ENCODE data around the gene FIGN. TPM values are rescaled to one million over a fixed set of nuclear protein-coding genes. Genes with fewer than 3 reads are reported as not detected.

FIGN gene
- total RNA-seq, 1 donor from 2014 or later: 41.1 TPM

DNA sequence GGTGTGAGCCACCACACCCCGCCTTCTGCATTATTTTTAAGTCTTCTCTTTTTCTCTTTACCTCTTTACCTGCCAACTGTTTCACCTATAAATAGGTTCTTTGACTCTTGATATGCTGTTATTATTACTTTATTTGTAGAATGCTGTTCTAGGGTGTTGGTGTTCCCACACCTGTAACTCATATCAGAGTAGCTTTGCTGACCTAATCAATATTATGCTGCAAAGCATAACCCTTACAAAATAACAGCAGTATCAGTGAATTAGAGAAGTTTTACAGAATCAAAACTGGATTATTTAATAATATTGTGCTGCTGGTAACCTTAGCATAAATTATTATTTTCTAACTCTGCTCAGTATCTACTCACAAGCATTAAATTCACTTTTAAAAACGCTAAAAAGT, 161.5 kb downstream of the FIGN start:
- H3K4me2 ChIP-seq: no peak overlapping the region
- TF ChIP-seq, protein P1, sequence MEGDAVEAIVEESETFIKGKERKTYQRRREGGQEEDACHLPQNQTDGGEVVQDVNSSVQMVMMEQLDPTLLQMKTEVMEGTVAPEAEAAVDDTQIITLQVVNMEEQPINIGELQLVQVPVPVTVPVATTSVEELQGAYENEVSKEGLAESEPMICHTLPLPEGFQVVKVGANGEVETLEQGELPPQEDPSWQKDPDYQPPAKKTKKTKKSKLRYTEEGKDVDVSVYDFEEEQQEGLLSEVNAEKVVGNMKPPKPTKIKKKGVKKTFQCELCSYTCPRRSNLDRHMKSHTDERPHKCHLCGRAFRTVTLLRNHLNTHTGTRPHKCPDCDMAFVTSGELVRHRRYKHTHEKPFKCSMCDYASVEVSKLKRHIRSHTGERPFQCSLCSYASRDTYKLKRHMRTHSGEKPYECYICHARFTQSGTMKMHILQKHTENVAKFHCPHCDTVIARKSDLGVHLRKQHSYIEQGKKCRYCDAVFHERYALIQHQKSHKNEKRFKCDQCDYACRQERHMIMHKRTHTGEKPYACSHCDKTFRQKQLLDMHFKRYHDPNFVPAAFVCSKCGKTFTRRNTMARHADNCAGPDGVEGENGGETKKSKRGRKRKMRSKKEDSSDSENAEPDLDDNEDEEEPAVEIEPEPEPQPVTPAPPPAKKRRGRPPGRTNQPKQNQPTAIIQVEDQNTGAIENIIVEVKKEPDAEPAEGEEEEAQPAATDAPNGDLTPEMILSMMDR (IDR thresholded peaks at IDR 0.05): no peak
- TF ChIP-seq EZH2 (IDR thresholded peaks at IDR 0.05): no peak
- TF ChIP-seq EZH2phosphoT487 (IDR thresholded peaks at IDR 0.05): no peak
- Mint-ChIP-seq H3K4me3 (no peak overlapping the region), H3K4me1 (no peaks in the 10 kb centered on the region), H3K27me3 (ENCODE audit: insufficient read depth, low read depth) (no peaks in the 10 kb centered on the region), H3K36me3 (no peaks in the 10 kb centered on the region), H3K9me3 (no peaks in the 10 kb centered on the region), H3K27ac (no peak overlapping the region)
- H4K20me1 ChIP-seq (ENCODE audit: low read depth): no peaks in the 10 kb centered on the region
- H3K4me3 ChIP-seq: no peak overlapping the region
- H3K36me3 ChIP-seq: no peaks in the 10 kb centered on the region
- no peak overlapping the region for H3K9ac ChIP-seq
- no peak overlapping the region for H3K27ac ChIP-seq
- no peaks in the 10 kb centered on the region for H3K4me1 ChIP-seq
- H2AFZ ChIP-seq (replicated peaks): no peak overlapping the region
- H3K27me3 ChIP-seq: no peaks in the 10 kb centered on the region
- H3K79me2 ChIP-seq (ENCODE audit: low read depth): no peaks in the 10 kb centered on the region
- H3K9me3 ChIP-seq (ENCODE audit: low read depth): no peaks in the 10 kb centered on the region
- H3F3A ChIP-seq (ENCODE audit: low read depth): no peaks in the 10 kb centered on the region
- DNase-seq (ENCODE audit: low spot score): no peak

DNA sequence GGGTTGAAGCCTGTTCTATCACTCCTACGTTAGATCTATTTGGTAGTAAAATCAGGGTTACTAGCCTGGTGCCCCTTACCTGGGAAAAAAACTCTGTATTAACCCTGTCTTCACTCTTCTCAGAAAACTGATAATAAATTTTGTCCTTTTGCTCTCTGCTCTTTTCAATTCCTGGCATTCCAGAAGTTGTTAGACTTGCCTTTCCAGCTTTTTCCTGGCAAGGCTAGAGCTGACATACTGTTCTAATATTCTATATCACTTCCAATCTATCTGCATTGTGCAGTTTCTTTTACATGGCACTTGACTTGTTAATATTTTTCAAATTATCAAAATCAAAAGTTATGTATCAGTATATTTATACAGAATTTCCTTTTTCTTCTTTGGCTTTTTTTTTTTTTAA, 162.2 kb downstream of the FIGN start:
- H3F3A ChIP-seq (ENCODE audit: low read depth): no peaks in the 10 kb centered on the region
- DNase-seq (ENCODE audit: low spot score): no peak
- no peaks in the 10 kb centered on the region for H3K79me2 ChIP-seq (ENCODE audit: low read depth)
- H3K9me3 ChIP-seq (ENCODE audit: low read depth): no peaks in the 10 kb centered on the region
- TF ChIP-seq, protein P1 (IDR thresholded peaks at IDR 0.05): no peak
- TF ChIP-seq EZH2phosphoT487 (IDR thresholded peaks at IDR 0.05) (no peak), EZH2 (IDR thresholded peaks at IDR 0.05) (no peak)
- Mint-ChIP-seq H3K27me3 (ENCODE audit: insufficient read depth, low read depth) (no peaks in the 10 kb centered on the region), H3K4me3 (no peak overlapping the region), H3K27ac (peak overlapping the region; percentile 2), H3K9me3 (no peaks in the 10 kb centered on the region), H3K4me1 (no peaks in the 10 kb centered on the region), H3K36me3 (no peaks in the 10 kb centered on the region)
- H3K27ac ChIP-seq: no peak overlapping the region
- no peaks in the 10 kb centered on the region for H3K27me3 ChIP-seq
- H4K20me1 ChIP-seq (ENCODE audit: low read depth): no peaks in the 10 kb centered on the region
- no peak overlapping the region for H3K4me3 ChIP-seq
- H3K4me1 ChIP-seq: no peaks in the 10 kb centered on the region
- no peak overlapping the region for H3K9ac ChIP-seq
- H2AFZ ChIP-seq (replicated peaks): no peak overlapping the region
- no peaks in the 10 kb centered on the region for H3K36me3 ChIP-seq
- no peak overlapping the region for H3K4me2 ChIP-seq

DNA sequence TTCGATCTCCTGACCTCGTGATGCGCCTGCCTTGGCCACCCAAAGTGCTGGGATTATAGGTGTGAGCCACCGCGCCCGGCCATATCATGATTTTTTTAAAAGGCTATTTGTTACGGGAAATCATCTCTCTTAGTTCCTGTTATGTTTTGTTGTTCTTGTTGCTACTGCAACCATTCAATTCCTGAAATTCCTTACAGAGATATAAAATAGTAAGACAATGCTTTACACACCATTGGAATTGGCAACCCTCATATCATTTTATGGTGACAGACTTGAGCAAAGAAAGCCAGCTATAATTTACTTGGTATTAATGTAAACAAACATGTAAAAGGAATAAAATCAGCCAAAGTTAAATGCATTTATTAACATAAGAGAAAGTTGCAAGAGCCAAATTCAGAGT, 163.0 kb downstream of the FIGN start:
- no peak for DNase-seq (ENCODE audit: low spot score)
- Histone ChIP-seq H3K4me2 (no peak overlapping the region), H3K9ac (no peak overlapping the region), H3K27ac (no peak overlapping the region), H3F3A (ENCODE audit: low read depth) (no peaks in the 10 kb centered on the region), H2AFZ (replicated peaks) (no peak overlapping the region), H3K27me3 (no peaks in the 10 kb centered on the region), H3K4me1 (no peaks in the 10 kb centered on the region), H3K9me3 (ENCODE audit: low read depth) (no peaks in the 10 kb centered on the region), H3K36me3 (no peaks in the 10 kb centered on the region), H3K4me3 (no peak overlapping the region), H4K20me1 (ENCODE audit: low read depth) (no peaks in the 10 kb centered on the region), H3K79me2 (ENCODE audit: low read depth) (no peaks in the 10 kb centered on the region)
- Mint-ChIP-seq H3K27ac (no peak overlapping the region), H3K4me3 (no peak overlapping the region), H3K9me3 (no peaks in the 10 kb centered on the region), H3K4me1 (no peaks in the 10 kb centered on the region), H3K36me3 (no peaks in the 10 kb centered on the region), H3K27me3 (ENCODE audit: insufficient read depth, low read depth) (no peaks in the 10 kb centered on the region)
- TF ChIP-seq, protein P1 (IDR thresholded peaks at IDR 0.05): no peak
- TF ChIP-seq EZH2phosphoT487 (IDR thresholded peaks at IDR 0.05) (no peak), EZH2 (IDR thresholded peaks at IDR 0.05) (no peak)

All from neural progenitor cell (in vitro differentiated cells).